MM.1S (cell line): ENCODE data around the gene ACE.

Source experiments
- DNase-seq: peaks from one replicate; pipeline ENCODE4 v3.0.0-alpha.2; 2015
- H2AFZ ChIP-seq: fragments of 300-600 bp; sonication (generic); 2 replicates; pipeline ENCODE4 v1.6.0; 2016; ENCODE audit warnings: antibody characterized with exemption, low read length
- H3F3A ChIP-seq: fragments of 300-600 bp; sonication (generic); 2 replicates; pipeline ENCODE4 v1.6.1; 2016; ENCODE audit warnings: mild to moderate bottlenecking, antibody characterized with exemption, low read length, moderate library complexity, mixed read lengths; ENCODE audit not compliant: insufficient read depth
- H3K27ac ChIP-seq: fragments of 300-600 bp; sonication (generic); 2 replicates; pipeline ENCODE4 v1.5.1; 2016; ENCODE audit warnings: mild to moderate bottlenecking, low read length
- H3K27me3 ChIP-seq: fragments of 300-600 bp; sonication (generic); replicated peaks from 2 replicates; pipeline ENCODE4 v1.6.0; 2016; ENCODE audit warnings: low read length; ENCODE audit not compliant: insufficient read depth
- H3K36me3 ChIP-seq: fragments of 300-600 bp; sonication (generic); replicated peaks from 2 replicates; pipeline ENCODE4 v1.6.1; 2016; ENCODE audit warnings: mild to moderate bottlenecking, low read length, mixed read lengths; ENCODE audit not compliant: insufficient read depth
- H3K4me1 ChIP-seq: fragments of 300-600 bp; sonication (generic); 2 replicates; pipeline ENCODE4 v1.6.1; 2016; ENCODE audit warnings: low read length, mixed read lengths
- H3K4me2 ChIP-seq: fragments of 300-600 bp; sonication (generic); 2 replicates; pipeline ENCODE4 v1.6.0; 2016; ENCODE audit warnings: low read depth, low read length
- H3K4me3 ChIP-seq: fragments of 300-600 bp; sonication (generic); 2 replicates; pipeline ENCODE4 v1.5.1; 2016; ENCODE audit warnings: low read length, mixed read lengths
- H3K79me2 ChIP-seq: fragments of 300-600 bp; sonication (generic); 2 replicates; pipeline ENCODE4 v1.6.1; 2016; ENCODE audit warnings: mixed run types, low read length, mixed read lengths
- H3K9ac ChIP-seq: fragments of 300-600 bp; sonication (generic); 2 replicates; pipeline ENCODE4 v1.6.1; 2016; ENCODE audit warnings: low read length, mixed read lengths
- H3K9me2 ChIP-seq: fragments of 300-600 bp; sonication (generic); replicated peaks from 2 replicates; pipeline ENCODE4 v1.6.1; 2016; ENCODE audit warnings: mild to moderate bottlenecking, low read length, mixed read lengths; ENCODE audit not compliant: insufficient read depth
- H3K9me3 ChIP-seq: fragments of 300-600 bp; sonication (generic); replicated peaks from 2 replicates; pipeline ENCODE4 v1.6.1; 2016; ENCODE audit warnings: mild to moderate bottlenecking, low read length, mixed read lengths; ENCODE audit not compliant: insufficient read depth
- H4K20me1 ChIP-seq: fragments of 300-600 bp; sonication (generic); 2 replicates; pipeline ENCODE4 v1.6.1; 2016; ENCODE audit warnings: mild to moderate bottlenecking, low read length, moderate library complexity, mixed read lengths; ENCODE audit not compliant: insufficient read depth
- EZH2 ChIP-seq: fragments of 300-600 bp; sonication (generic); optimal IDR thresholded peaks from 2 replicates; pipeline ENCODE3; 2017; ENCODE audit warnings: low read depth, mild to moderate bottlenecking, antibody characterized with exemption, low read length, mixed read lengths
- EZH2phosphoT487 ChIP-seq: fragments of 300-600 bp; sonication (generic); IDR thresholded peaks from 2 replicates; pipeline ENCODE4 v1.6.1; 2018; ENCODE audit warnings: antibody characterized with exemption, low read length
- TF ChIP-seq, protein P1 (sequence below): fragments of 300-600 bp; sonication (generic); IDR thresholded peaks from 2 replicates; pipeline ENCODE4 v1.5.1; 2016; ENCODE audit warnings: antibody characterized with exemption, low read length, mixed read lengths

Gene ACE

DNA sequence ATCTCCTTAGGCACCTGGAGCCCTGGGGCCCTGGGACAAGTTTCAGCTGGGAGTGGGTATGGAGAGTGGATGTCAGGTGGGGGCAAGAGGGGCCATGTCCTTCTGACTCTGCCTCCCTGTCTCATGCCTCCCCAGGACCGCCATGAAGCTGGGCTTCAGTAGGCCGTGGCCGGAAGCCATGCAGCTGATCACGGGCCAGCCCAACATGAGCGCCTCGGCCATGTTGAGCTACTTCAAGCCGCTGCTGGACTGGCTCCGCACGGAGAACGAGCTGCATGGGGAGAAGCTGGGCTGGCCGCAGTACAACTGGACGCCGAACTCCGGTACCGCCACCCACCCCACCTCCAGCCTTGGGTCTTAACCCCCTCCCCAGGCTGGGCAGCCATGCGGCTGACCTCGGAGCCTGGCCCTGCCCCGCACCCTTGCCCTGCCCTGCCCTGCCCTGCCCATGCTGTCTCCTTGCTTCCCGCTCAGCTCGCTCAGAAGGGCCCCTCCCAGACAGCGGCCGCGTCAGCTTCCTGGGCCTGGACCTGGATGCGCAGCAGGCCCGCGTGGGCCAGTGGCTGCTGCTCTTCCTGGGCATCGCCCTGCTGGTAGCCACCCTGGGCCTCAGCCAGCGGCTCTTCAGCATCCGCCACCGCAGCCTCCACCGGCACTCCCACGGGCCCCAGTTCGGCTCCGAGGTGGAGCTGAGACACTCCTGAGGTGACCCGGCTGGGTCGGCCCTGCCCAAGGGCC lies 20.0 kb downstream of the ACE start:
- Histone ChIP-seq H3K79me2 (no peaks in the 10 kb centered on the region), H3K27ac (no peak overlapping the region), H3F3A (no peaks in the 10 kb centered on the region), H4K20me1 (no peaks in the 10 kb centered on the region), H3K9me2 (no peaks in the 10 kb centered on the region), H3K36me3 (no peaks in the 10 kb centered on the region), H3K9me3 (no peaks in the 10 kb centered on the region), H2AFZ (no peak overlapping the region), H3K4me1 (no peaks in the 10 kb centered on the region), H3K4me3 (no peak overlapping the region), H3K4me2 (no peak overlapping the region), H3K27me3 (peaks cover 46% of the 10 kb centered on the region), H3K9ac (no peak overlapping the region)
- no peak for DNase-seq
- TF ChIP-seq EZH2 = no peak
- TF ChIP-seq, protein P1, sequence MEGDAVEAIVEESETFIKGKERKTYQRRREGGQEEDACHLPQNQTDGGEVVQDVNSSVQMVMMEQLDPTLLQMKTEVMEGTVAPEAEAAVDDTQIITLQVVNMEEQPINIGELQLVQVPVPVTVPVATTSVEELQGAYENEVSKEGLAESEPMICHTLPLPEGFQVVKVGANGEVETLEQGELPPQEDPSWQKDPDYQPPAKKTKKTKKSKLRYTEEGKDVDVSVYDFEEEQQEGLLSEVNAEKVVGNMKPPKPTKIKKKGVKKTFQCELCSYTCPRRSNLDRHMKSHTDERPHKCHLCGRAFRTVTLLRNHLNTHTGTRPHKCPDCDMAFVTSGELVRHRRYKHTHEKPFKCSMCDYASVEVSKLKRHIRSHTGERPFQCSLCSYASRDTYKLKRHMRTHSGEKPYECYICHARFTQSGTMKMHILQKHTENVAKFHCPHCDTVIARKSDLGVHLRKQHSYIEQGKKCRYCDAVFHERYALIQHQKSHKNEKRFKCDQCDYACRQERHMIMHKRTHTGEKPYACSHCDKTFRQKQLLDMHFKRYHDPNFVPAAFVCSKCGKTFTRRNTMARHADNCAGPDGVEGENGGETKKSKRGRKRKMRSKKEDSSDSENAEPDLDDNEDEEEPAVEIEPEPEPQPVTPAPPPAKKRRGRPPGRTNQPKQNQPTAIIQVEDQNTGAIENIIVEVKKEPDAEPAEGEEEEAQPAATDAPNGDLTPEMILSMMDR = no peak
- no peak for TF ChIP-seq EZH2phosphoT487

DNA sequence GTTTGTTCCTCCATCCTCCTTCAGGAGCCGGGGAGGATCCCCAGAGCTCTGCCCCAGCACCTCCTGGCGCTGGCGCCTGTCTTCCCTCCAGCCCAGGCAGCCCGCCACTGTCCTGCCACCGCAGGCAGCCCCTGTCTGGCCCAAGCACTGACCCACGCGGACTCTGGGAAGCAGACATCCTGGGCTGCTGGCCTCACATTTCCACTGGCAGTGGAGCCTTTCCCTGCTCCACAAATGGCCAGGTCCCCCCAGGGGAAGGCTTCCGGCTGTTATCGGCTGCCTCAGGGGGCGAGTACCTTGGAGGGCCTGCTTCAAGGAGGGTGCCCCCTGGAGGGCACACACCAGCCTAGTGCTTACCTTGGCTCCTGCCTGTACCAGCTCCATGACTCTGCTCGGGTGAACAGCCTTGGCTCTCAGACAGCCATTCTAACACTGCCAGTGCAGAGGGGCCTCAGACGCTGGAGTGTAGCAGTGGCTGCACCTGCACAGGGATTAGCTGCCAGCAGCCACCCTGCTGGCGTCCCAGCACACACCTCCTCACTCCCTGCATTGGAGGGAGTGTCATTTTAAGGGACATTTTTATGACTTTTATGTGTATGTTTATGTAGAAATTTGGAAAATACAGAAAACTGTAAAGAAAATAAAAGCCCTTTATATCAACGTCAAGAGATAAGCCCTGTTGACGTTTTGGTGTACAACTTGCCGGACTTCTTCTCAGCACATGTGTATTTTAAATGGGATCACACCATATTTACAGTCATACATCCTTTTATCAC lies 21.0 kb downstream of the ACE start:
- no peaks in the 10 kb centered on the region for H4K20me1 ChIP-seq
- H3K27me3 ChIP-seq = peaks cover 44% of the 10 kb centered on the region
- no peaks in the 10 kb centered on the region for H3K9me2 ChIP-seq
- no peaks in the 10 kb centered on the region for H3K79me2 ChIP-seq
- no peak overlapping the region for H3K4me3 ChIP-seq
- TF ChIP-seq EZH2phosphoT487 (no peak), EZH2 (no peak)
- TF ChIP-seq, protein P1 = peak; percentile 15; the same call in 1 of the 2 replicates
- no peak overlapping the region for H3K4me2 ChIP-seq
- no peak overlapping the region for H3K9ac ChIP-seq
- H3F3A ChIP-seq = no peaks in the 10 kb centered on the region
- DNase-seq = peak; percentile 15
- no peak overlapping the region for H3K27ac ChIP-seq
- H3K4me1 ChIP-seq = no peaks in the 10 kb centered on the region
- no peak overlapping the region for H2AFZ ChIP-seq
- H3K36me3 ChIP-seq = no peaks in the 10 kb centered on the region
- H3K9me3 ChIP-seq = no peaks in the 10 kb centered on the region

DNA sequence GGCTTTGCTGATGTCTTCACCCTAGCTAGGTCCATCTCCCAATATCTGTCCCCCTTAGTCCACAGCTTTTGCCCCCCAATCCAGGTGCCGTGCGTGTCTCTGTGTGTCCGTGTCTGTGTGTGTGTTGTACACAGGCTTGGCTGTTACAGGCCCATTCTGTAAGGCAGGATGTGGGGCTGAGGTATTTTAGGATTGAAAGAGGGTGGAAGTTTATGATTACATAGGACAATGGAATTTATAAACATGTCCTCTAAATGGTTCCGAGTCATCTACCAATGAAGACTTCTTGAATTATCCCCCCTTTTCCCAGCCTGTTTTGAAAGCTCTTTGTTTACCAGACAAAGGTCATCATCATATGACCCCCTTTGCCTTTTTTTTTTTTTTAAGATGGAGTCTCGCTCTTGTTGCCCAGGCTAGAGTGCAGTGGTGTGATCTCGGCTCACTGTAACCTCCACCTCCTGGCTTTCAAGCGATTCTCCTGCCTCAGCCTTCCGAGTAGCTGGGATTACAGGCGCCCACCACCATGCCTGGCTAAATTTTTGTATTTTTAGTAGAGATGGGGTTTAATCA lies 21.9 kb downstream of the ACE start:
- H4K20me1 ChIP-seq = no peaks in the 10 kb centered on the region
- H3K9me3 ChIP-seq = no peaks in the 10 kb centered on the region
- no peaks in the 10 kb centered on the region for H3K9me2 ChIP-seq
- peaks cover 40% of the 10 kb centered on the region for H3K27me3 ChIP-seq
- DNase-seq = no peak
- H3K4me1 ChIP-seq = no peaks in the 10 kb centered on the region
- H3F3A ChIP-seq = no peaks in the 10 kb centered on the region
- H3K79me2 ChIP-seq = no peaks in the 10 kb centered on the region
- H3K4me3 ChIP-seq = no peak overlapping the region
- no peak overlapping the region for H3K9ac ChIP-seq
- H2AFZ ChIP-seq = no peak overlapping the region
- no peak overlapping the region for H3K4me2 ChIP-seq
- no peak overlapping the region for H3K27ac ChIP-seq
- no peaks in the 10 kb centered on the region for H3K36me3 ChIP-seq
- TF ChIP-seq EZH2phosphoT487 (no peak), EZH2 (no peak)
- TF ChIP-seq, protein P1 = no peak
